Skeletal muscle cell (primary cell): ENCODE data around the gene CORO2B.
"Not testable (repeated sequence)": the region's sequence is repeated elsewhere in the genome, so short reads cannot be mapped to it uniquely, and the experiment has no call there.

Source experiments
- DNase-seq: peaks from one replicate; pipeline ENCODE4 v3.0.0-alpha.2; 2010; ENCODE audit warnings: low read depth
- H3K4me3 ChIP-seq: 2 replicates; pipeline ENCODE4 v1.5.1; 2011; ENCODE audit warnings: low read depth, mild to moderate bottlenecking, control low read depth, low read length, moderate library complexity

Gene CORO2B

GRCh38 chr15:68636256-68636655, 57.5 kb downstream of the CORO2B start:
- no peak overlapping the region for H3K4me3 ChIP-seq
- no peak for DNase-seq

- H3K4me3 ChIP-seq: no peak overlapping the region
- DNase-seq: no peak
Observed at GRCh38 chr15:68637767-68638404, 59.1 kb downstream of the CORO2B start.

GRCh38 chr15:68638953-68639515, 60.2 kb downstream of the CORO2B start:
- DNase-seq: no peak
- no peak overlapping the region for H3K4me3 ChIP-seq

- H3K4me3 ChIP-seq: no peak overlapping the region
- no peak for DNase-seq
Observed at GRCh38 chr15:68639926-68640600, 61.3 kb downstream of the CORO2B start.

GRCh38 chr15:68640791-68641331, 62.1 kb downstream of the CORO2B start:
- no peak overlapping the region for H3K4me3 ChIP-seq
- no peak for DNase-seq

GRCh38 chr15:68641376-68641775, 62.6 kb downstream of the CORO2B start:
- no peak overlapping the region for H3K4me3 ChIP-seq
- DNase-seq: no peak

- H3K4me3 ChIP-seq: no peak overlapping the region
- no peak for DNase-seq
Observed at GRCh38 chr15:68642491-68642845, 63.7 kb downstream of the CORO2B start.

GRCh38 chr15:68643216-68643830, 64.5 kb downstream of the CORO2B start:
- H3K4me3 ChIP-seq: no peak overlapping the region
- DNase-seq: no peak

GRCh38 chr15:68644083-68644904, 65.5 kb downstream of the CORO2B start:
- DNase-seq: peak; percentile 53
- H3K4me3 ChIP-seq: no peak overlapping the region

- no peak overlapping the region for H3K4me3 ChIP-seq
- no peak for DNase-seq
Observed at GRCh38 chr15:68644996-68645395, 66.2 kb downstream of the CORO2B start.

GRCh38 chr15:68646156-68646555, 67.4 kb downstream of the CORO2B start:
- H3K4me3 ChIP-seq: no peak overlapping the region
- DNase-seq: no peak

- no peak overlapping the region for H3K4me3 ChIP-seq
- no peak for DNase-seq
Observed at GRCh38 chr15:68646696-68647095, 67.9 kb downstream of the CORO2B start.

GRCh38 chr15:68647361-68647760, 68.6 kb downstream of the CORO2B start:
- not testable (repeated sequence) for H3K4me3 ChIP-seq, DNase-seq

GRCh38 chr15:68650901-68651709, 72.3 kb downstream of the CORO2B start:
- H3K4me3 ChIP-seq: no peak overlapping the region
- no peak for DNase-seq

- DNase-seq: no peak
- H3K4me3 ChIP-seq: no peak overlapping the region
Observed at GRCh38 chr15:68651916-68652525, 73.2 kb downstream of the CORO2B start.

- H3K4me3 ChIP-seq: no peak overlapping the region
- no peak for DNase-seq
Observed at GRCh38 chr15:68653031-68653635, 74.3 kb downstream of the CORO2B start.

GRCh38 chr15:68653801-68654200, 75.0 kb downstream of the CORO2B start:
- no peak for DNase-seq
- no peak overlapping the region for H3K4me3 ChIP-seq
